ENCODE results near the gene PDE1C.
"Not testable (repeated sequence)": the region's sequence is repeated elsewhere in the genome, so short reads cannot be mapped to it uniquely, and the experiment has no call there.

The PDE1C gene

DNA sequence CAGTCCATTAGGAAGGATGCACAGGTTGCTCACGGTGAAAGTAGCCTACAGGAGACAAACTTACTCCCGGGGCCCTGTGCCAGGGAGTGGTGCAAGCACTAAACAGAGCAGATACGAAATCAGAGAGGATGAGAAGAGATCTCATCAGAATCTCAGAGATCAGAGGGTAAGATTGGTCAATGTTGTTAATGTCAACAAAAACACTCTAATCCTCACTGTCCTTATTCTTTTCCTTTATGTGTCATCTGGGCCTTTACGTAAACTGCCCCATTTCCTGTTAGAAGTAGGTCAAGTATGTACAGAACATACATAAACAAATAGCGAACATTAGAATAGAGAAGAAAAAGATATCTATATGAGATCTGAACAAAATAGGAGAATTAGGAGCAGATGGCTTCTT is 220.1 kb downstream of the PDE1C start:
- DNase-seq (ENCODE audit: low spot score), result no peak

DNA sequence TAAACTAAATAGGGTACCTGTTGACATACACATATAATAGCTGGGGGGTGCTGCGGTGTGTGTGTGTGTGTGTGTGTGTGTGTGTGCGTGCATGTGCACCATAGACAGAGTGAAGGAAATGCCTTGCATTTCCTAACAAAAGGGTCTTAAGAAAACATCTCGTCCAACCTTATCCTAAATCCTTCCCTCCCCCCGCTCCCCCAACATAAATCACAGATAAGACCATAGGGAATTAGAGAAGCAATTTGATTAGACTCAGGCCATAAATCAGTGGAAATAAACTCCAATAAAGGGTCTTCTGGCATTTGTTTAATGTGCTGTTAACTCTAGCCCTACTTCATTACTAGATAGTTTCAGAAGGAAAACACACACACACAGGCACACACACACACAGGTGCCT is 234.7 kb downstream of the PDE1C start:
- DNase-seq (ENCODE audit: low spot score), result no peak

DNA sequence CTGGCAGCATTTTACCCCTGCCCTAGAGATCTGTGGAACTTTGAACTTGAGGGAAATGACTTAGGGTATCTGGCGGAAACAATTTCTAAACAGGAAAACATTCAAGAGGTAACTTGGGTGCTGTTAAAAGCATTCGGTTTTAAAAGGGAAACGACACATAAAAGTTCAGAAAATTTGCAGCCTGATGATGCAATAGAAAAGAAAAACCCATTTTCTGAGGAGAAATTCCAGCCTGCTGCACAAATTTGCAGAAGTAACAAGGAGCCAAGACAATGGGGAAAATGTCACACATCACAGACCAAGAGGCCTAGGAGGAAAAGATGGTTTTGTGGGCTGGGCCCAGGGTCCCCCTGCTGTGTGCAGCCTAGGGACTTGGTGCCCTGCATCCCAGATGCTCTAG is 236.6 kb downstream of the PDE1C start:
- DNase-seq (ENCODE audit: low spot score), result not testable (repeated sequence)

DNA sequence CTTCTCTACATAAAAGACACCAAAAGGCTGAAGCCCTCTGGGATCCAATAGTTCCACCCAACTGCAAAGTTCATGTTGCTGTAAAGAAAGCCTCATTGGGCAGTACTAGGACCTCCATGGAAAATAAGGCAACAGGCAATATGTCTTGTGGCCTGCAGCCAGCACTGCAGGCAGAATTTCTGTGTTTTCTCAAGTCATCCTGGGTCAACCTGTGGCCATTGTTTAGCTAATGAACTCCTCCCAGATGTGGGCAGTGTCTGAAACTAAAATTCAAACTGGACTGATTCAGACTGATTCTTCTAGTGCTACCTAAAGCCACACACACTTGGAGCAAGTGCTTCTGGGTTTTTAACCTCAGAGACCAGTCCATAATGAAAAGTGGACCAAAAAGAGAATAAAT is 241.7 kb downstream of the PDE1C start:
- DNase-seq (ENCODE audit: low spot score), result no peak

DNA sequence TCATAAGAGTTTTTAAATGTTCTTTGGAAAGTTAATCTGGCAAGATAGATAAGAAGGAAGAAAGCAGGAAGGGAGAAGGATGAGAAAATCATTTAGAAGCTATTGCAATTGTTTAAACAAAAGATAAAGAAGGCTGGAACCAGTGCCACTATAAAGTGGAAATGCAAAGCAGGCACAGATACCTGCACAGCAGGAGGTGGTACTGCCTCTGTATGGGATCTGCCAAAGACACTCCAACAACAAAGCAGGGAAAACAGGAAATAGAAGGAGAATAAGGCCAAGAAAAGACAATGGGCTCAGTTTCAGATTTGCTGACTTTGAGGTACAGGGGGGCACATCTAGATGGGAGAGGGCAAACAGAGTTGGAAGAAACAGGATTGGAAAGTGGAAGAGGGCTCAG is 244.6 kb downstream of the PDE1C start:
- no peak for DNase-seq (ENCODE audit: low spot score)

DNA sequence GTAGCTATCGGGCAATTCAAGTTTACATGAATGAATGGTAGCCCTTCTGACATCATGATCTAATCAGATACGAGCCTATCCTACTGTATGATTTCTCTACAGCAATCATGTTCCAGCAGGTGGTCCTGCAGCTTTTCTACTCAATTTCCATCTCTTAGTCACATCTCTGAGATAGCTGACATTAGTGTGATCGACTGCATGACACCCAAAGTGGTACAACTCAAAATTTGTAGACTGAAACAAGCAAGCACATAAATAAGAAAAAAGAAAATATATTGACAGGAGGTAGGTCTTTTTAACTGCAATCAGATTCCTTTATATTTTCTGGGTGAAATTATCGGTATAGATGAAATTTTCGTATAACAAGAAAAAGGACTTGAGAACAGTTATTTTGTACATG is 251.2 kb downstream of the PDE1C start:
- no peak for DNase-seq (ENCODE audit: low spot score)

DNA sequence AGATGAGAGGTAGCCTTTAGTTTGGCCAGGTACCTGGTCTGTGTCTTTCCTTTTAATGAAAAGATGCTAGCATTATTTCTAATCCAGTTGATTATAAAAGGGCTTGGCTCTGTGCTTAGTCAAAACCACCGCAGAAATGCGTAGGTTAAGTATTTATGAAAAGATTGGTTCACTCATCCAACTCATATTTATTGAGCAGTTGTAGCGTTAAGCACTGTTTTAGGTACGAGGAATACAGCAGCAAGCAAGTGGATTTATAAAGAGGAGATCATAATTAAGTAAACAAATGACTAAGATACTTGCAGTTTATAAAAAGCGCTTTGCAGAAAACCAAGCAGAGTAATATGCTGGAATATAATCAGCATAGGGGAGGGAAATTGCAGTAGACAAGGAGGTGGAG is 253.4 kb downstream of the PDE1C start:
- DNase-seq (ENCODE audit: low spot score), result no peak

DNA sequence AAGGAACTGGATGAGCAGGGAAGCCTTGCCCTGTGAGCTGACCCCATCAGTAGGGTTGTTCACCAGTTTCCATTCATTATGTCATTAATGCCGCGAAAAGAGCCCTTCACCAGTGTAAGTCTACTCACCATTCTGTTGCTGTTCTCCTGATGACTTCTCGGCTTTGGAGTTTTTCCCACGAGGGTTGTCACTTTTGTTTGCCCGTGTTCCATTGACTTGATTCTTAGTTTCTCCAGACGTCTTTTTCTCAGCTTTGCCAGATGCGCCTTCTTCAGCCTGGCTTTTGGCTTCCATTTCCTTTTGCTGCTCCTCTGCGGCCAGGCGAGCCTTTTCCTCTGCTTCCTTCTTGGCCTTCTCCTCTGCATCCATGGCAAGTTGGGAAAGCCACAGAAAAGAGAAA is 254.4 kb downstream of the PDE1C start:
- no peak for DNase-seq (ENCODE audit: low spot score)

DNA sequence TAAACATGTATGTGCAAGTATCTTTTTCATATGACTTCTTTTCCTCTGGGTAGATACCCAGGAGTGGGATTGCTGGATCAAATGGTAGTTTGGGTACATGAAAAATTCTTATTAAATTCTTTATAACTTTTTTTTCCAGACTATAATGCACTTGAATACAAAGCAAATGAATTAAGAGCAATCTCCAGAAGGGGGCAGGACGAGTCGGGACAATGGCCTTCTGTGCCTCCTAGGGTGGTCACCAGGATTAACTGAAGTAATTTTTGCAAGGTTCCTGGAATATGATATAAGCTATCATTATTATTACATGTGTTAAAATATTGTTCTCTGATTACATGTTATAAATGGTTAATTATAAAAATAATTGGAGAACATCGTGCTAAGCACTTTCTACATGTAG is 256.0 kb downstream of the PDE1C start:
- DNase-seq (ENCODE audit: low spot score), result no peak

DNA sequence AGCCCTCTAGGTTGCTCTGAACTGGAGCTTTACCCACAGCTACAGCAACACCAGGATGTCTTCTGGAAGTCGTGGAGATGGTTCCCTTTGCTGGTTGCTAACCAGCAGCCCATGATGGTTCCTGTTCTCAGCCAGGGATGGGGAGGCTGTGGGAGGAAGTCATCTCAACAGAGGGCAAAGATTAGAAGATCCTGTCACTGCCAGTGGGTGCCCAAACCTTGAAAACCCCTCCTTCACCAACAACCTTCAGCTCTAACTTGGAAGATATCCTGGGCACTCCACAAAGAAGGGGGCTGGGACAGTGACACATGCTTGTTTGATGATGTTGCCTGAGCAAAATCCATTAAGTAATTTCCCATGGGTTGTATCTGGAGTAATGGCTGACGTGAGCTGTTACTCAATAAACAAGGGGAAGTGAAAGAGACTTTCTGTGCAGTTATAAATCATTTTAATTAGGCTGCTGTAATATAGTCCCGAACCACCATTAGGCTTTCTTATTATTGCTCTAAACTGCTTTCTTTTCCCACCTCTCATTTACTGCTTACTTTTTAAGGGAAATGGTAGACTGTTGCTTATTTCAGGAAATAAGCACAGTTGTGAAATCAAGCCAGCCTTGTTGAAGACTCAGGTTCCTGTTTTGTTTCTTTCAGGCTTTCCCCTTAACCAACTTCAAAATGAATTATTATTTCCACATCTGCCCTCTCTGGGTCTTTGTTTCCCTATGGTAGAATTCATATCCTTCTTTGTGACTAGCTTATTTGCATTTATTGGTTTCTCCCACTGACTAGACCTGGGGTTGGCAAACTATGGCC is 258.4 kb downstream of the PDE1C start:
- DNase-seq (ENCODE audit: low spot score), result peak; percentile 21

DNA sequence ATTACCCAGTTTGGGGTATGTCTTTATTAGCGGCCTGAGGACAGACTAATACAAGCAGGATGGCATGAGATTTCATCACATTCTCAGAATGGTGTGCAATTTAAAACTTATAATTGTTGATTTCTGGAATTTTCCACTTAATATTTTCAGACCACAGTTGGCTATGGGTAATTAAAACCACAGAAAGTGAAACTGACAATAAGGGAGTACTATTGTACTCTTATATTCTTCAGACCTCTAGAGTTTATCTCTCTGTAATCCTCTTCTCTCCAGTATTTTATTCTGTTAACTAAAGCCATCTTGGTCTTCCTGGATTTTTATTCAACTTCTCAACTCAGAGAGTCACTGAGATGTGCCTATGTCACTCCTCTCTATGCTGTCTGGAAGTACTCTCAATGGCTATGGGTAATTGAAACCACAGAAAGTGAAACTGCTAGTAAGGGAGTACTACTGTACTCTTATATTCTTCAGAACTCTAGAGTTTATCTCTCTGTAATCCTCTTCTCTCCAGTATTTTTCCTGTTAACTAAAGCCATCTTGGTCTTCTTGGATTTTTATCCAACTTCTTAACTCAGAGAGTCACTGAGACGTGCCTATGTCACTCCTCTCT is 264.9 kb downstream of the PDE1C start:
- no peak for DNase-seq (ENCODE audit: low spot score)

DNA sequence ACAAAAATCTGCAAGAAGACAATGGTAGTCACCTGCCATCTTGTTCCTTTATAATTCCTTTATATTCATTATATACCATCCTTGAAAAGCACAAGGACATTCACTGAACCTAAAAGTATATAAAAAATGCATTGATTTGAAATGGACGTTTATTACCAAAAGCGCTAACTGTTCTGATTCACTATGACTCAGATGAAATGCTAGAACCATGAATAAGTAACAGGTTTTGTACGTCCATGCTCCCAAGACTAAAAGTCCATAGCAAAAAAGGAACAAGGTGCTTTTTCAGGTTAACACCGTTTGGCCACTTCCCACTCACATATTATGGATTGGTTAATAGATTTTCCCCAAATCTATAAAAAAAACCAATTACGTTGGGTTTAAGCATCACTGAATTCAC is 273.8 kb downstream of the PDE1C start:
- no peak for DNase-seq (ENCODE audit: low spot score)

DNA sequence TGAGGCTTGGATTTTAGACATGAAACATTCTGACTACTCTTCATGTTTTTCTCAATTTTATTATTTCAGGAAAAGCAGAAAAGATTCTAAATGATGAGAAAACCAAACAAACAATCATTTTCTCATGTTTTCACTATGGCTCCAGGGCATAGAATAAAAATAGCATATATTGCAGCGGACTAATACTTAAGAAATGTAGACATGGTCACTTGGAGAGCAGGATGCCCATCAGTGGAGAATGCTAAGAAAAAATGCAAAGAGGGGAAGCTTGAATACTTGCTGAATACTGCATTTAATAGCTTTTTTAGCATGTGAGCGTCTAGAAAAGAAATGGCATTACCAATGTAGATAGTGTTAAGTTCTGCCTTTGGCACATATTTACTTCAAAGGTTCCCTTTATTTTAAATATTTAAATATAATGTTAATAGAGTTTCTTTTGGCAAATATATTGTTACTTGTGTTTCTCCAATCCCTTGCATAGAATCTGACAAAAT is 275.3 kb downstream of the PDE1C start:
- DNase-seq (ENCODE audit: low spot score), result no peak

DNA sequence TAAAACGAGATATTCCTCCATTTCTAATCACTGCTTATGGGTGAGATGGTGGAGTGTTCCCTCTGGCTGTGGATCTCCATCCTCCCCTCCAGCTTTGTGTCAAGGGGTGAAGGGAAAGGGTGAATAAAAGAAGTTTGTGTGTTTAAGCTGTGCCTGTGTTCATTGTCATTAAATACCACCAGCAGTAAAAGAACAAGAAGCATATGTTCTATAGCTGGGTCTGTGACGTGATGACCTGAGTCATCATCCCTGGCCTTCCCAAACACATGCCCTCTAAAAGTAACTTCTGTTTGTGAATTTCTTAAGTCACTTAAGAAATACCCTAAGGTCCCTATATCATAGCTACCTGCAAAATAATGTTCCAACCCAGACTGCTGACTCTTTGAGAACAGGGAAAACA is 278.3 kb downstream of the PDE1C start:
- DNase-seq (ENCODE audit: low spot score), result no peak

DNA sequence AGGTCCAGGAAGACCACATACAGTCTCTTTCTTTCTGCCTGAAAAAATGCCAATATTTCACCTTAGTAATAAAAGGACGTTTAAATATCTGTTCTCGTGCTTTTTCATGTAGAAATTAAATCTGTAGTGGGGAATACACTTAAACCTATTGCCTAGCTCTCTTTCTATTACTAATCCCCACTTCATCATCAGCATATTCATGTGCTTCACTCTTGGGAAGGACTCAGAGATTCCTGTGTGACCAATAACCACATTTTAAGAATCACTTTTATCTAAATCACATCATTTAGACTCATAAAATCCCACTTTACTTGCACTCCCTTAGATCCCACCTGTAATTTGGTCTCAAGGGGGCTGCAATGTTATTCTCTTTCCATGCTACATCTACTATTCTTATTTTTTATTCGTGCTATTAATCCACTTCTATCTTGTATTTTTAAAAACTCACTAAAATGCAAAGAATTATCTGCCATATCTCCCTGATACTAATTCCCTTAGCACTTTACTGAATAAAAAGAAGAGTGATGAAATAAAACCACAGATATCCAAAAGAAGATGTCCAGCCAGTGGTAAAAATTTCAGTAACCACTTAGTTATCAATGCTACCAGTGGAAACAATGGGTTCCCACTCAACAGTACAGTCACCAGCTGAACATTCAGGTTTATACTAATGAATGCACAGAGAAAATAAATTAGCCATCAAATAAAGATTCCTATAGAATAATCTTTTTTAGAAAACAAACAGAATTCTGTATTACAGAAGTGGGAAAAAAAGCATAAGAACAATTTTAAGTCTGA is 281.1 kb downstream of the PDE1C start:
- DNase-seq (ENCODE audit: low spot score), result no peak

DNA sequence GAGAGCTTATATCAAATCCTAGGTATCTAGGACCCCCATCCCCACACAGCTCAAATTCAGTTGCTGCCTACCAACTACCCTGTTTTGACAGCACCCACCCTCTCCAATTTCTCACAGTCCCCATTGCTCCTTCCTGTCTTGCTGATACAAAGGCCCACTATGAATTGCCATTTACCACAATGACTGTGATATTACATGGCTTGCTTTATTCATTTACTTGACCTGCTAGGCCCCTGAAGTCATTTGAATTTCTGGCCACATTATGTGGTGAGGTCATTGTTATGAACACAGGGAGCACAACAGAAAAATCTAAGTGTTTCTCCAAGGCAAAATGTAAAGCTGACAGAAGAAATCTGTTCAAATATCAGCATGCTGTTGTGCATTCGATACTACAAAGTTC is 281.8 kb downstream of the PDE1C start:
- DNase-seq (ENCODE audit: low spot score), result no peak

DNA sequence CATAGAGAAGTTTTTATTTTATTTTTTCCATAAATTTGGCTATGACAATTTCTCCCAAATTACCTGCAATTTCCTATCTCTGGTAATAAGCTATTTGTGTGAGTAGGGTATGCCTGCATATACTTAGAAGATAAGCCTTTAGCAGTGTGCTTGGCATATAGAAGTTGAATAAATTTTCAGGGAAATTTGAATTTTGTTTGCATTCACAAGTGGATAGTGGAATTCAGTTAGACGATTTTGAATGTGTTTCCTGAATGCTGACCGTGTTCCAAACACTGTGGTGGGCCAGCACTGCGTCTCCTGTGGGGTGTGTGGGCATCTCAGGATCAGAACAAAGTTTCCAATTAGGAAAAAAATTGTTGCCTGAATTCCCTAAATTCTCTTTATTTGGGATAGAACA is 283.9 kb downstream of the PDE1C start:
- no peak for DNase-seq (ENCODE audit: low spot score)

DNA sequence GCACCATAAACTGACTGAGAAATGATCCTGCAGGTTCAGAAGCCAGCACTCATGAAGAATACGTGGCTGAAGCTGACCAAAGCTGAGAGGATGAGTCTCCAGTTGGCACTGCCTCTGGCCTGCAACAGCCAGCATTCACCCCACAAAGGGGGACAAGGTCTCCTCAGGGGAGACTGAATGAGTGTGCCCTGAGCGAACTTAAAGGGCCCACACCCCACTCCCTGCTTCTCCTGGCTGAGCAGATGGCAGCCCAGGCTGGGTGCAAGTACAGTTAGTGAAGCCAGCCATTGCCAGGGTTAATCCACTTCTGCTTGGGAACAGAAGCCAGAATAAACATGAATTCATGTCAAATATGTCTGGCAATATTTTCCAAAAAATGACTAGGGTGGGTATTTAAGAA is 285.1 kb downstream of the PDE1C start:
- DNase-seq (ENCODE audit: low spot score), result no peak

DNA sequence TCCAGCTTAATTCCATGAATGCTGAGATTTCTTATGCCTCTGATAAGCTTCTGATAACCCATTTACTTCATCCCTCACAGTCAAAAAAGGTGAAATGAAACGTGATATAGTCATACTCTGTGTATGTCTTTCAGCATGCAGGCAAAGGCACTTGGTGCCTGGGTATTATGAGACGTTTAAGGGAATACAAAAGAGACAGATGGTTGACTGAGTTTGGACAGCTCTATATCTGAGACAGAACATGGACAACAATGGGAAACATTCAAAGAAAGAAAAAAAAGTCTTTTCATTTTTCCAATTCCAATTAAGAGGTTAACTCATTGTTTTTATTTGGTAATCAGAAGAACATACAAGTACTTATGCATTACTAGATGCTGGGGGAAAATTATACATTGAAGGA is 287.0 kb downstream of the PDE1C start:
- DNase-seq (ENCODE audit: low spot score), result no peak

DNA sequence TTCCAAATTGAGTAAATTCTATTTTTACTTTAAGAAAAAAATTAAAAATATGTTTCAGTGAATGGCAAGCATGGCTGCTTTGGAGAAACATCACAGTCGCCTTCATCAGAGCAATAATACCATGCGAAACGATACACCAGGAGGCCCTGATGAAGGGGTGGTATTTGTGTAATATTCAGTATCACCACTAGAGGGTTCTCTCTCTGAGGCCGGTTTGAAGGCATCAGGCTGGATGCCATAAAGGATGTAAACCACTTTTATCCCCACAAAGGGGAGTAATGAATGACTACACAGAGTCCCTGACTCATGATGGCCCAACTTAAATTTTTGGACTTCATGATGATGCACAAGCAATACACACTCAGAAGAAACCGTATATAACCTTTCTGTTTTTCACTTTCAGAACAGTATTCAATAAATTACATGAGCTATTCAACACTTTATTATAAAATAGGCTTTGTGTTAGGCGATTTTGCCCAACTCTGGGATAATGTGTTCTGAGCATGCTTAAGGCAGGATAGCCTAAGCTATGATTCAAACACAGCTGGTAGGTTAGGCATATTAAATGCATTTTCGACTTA is 287.7 kb downstream of the PDE1C start:
- peak; percentile 74 for DNase-seq (ENCODE audit: low spot score)

DNA sequence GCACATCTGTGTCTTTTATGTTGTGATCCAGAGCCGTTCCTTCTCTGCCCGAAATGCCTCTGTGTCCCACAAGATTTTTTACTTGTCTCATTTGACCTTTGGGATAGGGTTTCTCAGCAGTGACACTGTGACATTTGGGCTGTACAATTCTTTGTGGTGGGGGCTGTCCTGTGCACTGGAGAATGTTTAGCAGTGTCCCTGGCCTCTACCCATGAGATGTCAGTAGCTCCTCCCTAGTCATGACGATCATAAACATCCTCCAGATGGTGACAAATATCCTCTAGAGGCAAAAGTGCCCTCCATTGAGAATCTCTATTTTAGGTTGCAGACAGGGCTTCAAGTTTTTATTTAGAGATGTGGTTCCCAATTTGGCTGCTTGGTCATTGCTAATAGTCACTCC is 291.9 kb downstream of the PDE1C start:
- peak; percentile 36 for DNase-seq (ENCODE audit: low spot score)

DNA sequence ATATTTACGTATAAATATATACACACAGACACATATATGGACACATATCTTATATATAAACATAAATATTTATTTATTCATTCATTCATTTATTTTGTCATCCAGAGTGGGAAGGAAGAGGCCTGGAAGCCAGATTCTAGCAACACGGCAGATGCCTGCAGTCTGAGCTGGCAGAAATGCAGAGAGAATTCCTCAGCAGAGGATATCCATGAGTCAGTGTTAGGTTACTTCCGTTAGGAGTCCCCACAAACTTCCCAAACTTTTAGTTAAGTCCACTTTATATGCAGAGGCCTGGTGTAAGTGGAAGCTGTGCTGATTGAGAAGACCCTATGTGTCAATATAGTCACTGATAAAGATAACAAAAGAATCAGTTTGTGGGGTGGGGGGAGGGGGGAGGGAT is 293.6 kb downstream of the PDE1C start:
- peak; percentile 71 for DNase-seq (ENCODE audit: low spot score)

DNA sequence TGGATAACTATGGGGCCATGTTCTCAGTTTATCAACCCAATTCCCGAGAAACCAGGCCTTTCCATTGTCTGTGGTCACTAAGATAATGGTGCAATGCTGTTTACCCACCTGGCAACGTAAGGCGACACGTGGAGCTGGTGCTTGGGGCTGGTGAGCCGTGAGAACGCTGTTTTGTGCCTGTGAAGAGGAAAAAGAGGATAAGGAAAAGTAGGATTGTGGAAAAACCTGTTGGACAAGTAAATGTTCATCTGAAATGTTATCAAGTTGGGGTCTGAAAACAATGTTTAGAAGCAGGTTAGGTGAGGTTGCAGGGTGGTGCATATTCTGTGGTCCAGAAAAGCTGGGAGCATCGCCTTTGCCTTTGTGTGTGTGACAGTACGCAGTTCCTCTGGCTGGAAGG is 294.7 kb downstream of the PDE1C start:
- DNase-seq (ENCODE audit: low spot score), result no peak
